H1 (cell line): ENCODE results near the gene ACOT7. TPM values are rescaled to one million over a fixed set of nuclear protein-coding genes. Genes with fewer than 3 reads are reported as not detected.

ENCODE experiments used
- CTCF ChIA-PET: fragments of 300-600 bp; sonication (Branson Sonifier 250); formaldehyde crosslinking; loops from one replicate; lab custom pipeline; 2021; ENCODE audit not compliant: partially characterized antibody; lab: Charles Lee
- POLR2A ChIA-PET: fragments of 300-600 bp; sonication (Branson Sonifier 250); formaldehyde crosslinking; loops from one replicate; lab custom pipeline; 2021; ENCODE audit warnings: inconsistent platforms; ENCODE audit not compliant: partially characterized antibody; lab: Charles Lee
- DNase-seq, 2 experiments: peaks; one replicate each; pipeline versions ENCODE4 v3.0.0 to v3.0.0-alpha.2; 2010 to 2022; ENCODE audit warnings: low spot score in 2 of 2, low read depth in 1 of 2, mixed read lengths in 1 of 2
- FAIRE-seq: peaks from 2 replicates; lab custom pipeline; 2011; peaks lifted over from hg19 to GRCh38; lab: Jason Lieb, UNC
- H2AFZ ChIP-seq: 2 replicates; pipeline ENCODE4 v1.8.1; 2012; ENCODE audit warnings: low read length, inconsistent platforms
- H2AK5ac ChIP-seq: 2 replicates; pipeline ENCODE4 v1.6.1; 2013; ENCODE audit warnings: low read depth, low read length
- H2BK120ac ChIP-seq: replicated peaks from 2 replicates; pipeline ENCODE3; 2013; ENCODE audit warnings: low read depth, low read length, inconsistent platforms
- H2BK12ac ChIP-seq: 2 replicates; pipeline ENCODE4 v1.6.1; 2013; ENCODE audit warnings: low read depth, low read length
- H2BK15ac ChIP-seq: 2 replicates; pipeline ENCODE4 v1.6.1; 2013; ENCODE audit warnings: low read length
- H2BK20ac ChIP-seq: 2 replicates; pipeline ENCODE4 v1.6.1; 2013; ENCODE audit warnings: low read length
- H2BK5ac ChIP-seq: 2 replicates; pipeline ENCODE4 v1.6.1; 2013; ENCODE audit warnings: low read depth, low read length
- H3K14ac ChIP-seq: 2 replicates; pipeline ENCODE4 v1.6.1; 2013; ENCODE audit warnings: inconsistent platforms; ENCODE audit not compliant: insufficient read length
- H3K18ac ChIP-seq: 2 replicates; pipeline ENCODE4 v1.6.1; 2013; ENCODE audit warnings: low read length; ENCODE audit errors: extremely low read depth
- H3K23ac ChIP-seq: 2 replicates; pipeline ENCODE4 v1.6.1; 2013; ENCODE audit warnings: inconsistent platforms; ENCODE audit not compliant: insufficient read length
- H3K23me2 ChIP-seq: 2 replicates; pipeline ENCODE4 v1.6.1; 2013; ENCODE audit warnings: low read depth, low read length
- H3K27ac ChIP-seq: 2 replicates; pipeline ENCODE4 v1.6.1; 2011; ENCODE audit warnings: low read depth, low read length, inconsistent platforms
- H3K27me3 ChIP-seq, 4 experiments: replicated peaks in 1 of 4; 1 replicate in 1 of 4; 2 replicates in 3 of 4; pipeline versions ENCODE4 v1.6.1 to v1.8.1; 2011 to 2013; ENCODE audit warnings: low read length in 3 of 4, mild to moderate bottlenecking in 3 of 4, inconsistent platforms in 2 of 4, mixed read lengths in 2 of 4, moderate library complexity in 1 of 4; ENCODE audit not compliant: control insufficient read depth in 3 of 4, insufficient read depth in 3 of 4; ENCODE audit errors: extremely low read depth in 1 of 4
- H3K36me3 ChIP-seq, 4 experiments: 2 replicates each; pipeline versions ENCODE4 v1.6.1 to v1.8.1; 2011 to 2013; ENCODE audit warnings: mild to moderate bottlenecking in 4 of 4, low read length in 3 of 4, moderate library complexity in 2 of 4, control low read depth in 1 of 4, inconsistent platforms in 1 of 4; ENCODE audit not compliant: insufficient read depth in 4 of 4, control insufficient read depth in 2 of 4
- H3K4ac ChIP-seq: replicated peaks from 2 replicates; pipeline ENCODE3; 2013; ENCODE audit warnings: low read length, low read depth, mixed read lengths, inconsistent platforms; ENCODE audit not compliant: insufficient read length
- H3K4me1 ChIP-seq, 4 experiments: replicated peaks in 1 of 4; 1 replicate in 1 of 4; 2 replicates in 3 of 4; pipeline versions ENCODE4 v1.6.1 to v1.8.1; 2011 to 2013; ENCODE audit warnings: low read length in 3 of 4, inconsistent platforms in 2 of 4, mixed read lengths in 1 of 4; ENCODE audit not compliant: insufficient read depth in 4 of 4, control insufficient read depth in 3 of 4
- H3K4me2 ChIP-seq, 2 experiments: 2 replicates each; pipeline versions ENCODE4 v1.6.1 to v1.8.1; 2011 to 2013; ENCODE audit warnings: low read depth in 2 of 2, low read length in 2 of 2, control low read depth in 1 of 2, inconsistent platforms in 1 of 2, mild to moderate bottlenecking in 1 of 2; ENCODE audit not compliant: insufficient read depth in 1 of 2
- H3K4me3 ChIP-seq, 4 experiments: fragments of 200-600, 300-600 bp in 1 of 4; sonication (generic), shearing (Covaris generic), sonication (Bioruptor Twin) in 1 of 4; 2 replicates each; pipeline versions ENCODE4 v1.5.1 to v1.8.1; 2011 to 2016; ENCODE audit warnings: low read length in 4 of 4, low read depth in 3 of 4, control low read depth in 2 of 4, inconsistent platforms in 2 of 4, mild to moderate bottlenecking in 2 of 4, mixed read lengths in 1 of 4, moderate library complexity in 1 of 4; ENCODE audit not compliant: insufficient read depth in 2 of 4; ENCODE audit errors: extremely low read depth in 1 of 4
- H3K56ac ChIP-seq: replicated peaks from 2 replicates; pipeline ENCODE3; 2013; ENCODE audit warnings: low read depth, mild to moderate bottlenecking, mixed read lengths, low read length, inconsistent platforms; ENCODE audit not compliant: insufficient read length
- H3K79me1 ChIP-seq: 2 replicates; pipeline ENCODE4 v1.6.1; 2013; ENCODE audit warnings: low read depth, low read length, control low read depth
- H3K79me2 ChIP-seq, 2 experiments: 2 replicates each; pipeline versions ENCODE4 v1.6.1 to v1.8.1; 2012 to 2013; ENCODE audit warnings: low read length in 2 of 2, mild to moderate bottlenecking in 2 of 2, inconsistent platforms in 1 of 2; ENCODE audit not compliant: insufficient read depth in 2 of 2, control insufficient read depth in 1 of 2
- H3K9ac ChIP-seq, 4 experiments: replicated peaks in 1 of 4; 1 replicate in 1 of 4; 2 replicates in 3 of 4; pipeline versions ENCODE4 v1.6.1 to v1.8.1; 2011 to 2013; ENCODE audit warnings: low read depth in 3 of 4, low read length in 3 of 4, control low read depth in 2 of 4, mild to moderate bottlenecking in 2 of 4, moderate library complexity in 2 of 4, inconsistent platforms in 1 of 4; ENCODE audit errors: extremely low read depth in 1 of 4
- H3K9me3 ChIP-seq, 2 experiments: 2 replicates each; pipeline versions ENCODE4 v1.6.1 to v1.8.1; 2012 to 2013; ENCODE audit warnings: mild to moderate bottlenecking in 2 of 2, moderate library complexity in 2 of 2, control low read depth in 1 of 2, inconsistent platforms in 1 of 2, low read depth in 1 of 2, low read length in 1 of 2, mixed read lengths in 1 of 2; ENCODE audit not compliant: insufficient read depth in 2 of 2
- H4K20me1 ChIP-seq, 2 experiments: replicated peaks in 1 of 2; 2 replicates each; pipeline versions ENCODE3 to v1.8.1; 2011 to 2013; ENCODE audit warnings: inconsistent platforms in 2 of 2, low read length in 2 of 2, mild to moderate bottlenecking in 1 of 2; ENCODE audit not compliant: insufficient read depth in 2 of 2, control insufficient read depth in 1 of 2
- H4K5ac ChIP-seq: 2 replicates; pipeline ENCODE4 v1.6.1; 2013; ENCODE audit warnings: low read length, low read depth, mixed read lengths, inconsistent platforms; ENCODE audit not compliant: insufficient read length
- H4K8ac ChIP-seq: 2 replicates; pipeline ENCODE4 v1.8.0; 2013; ENCODE audit warnings: mild to moderate bottlenecking, moderate library complexity, low read length, inconsistent platforms; ENCODE audit not compliant: insufficient read depth; ENCODE audit errors: extremely low read depth
- H4K91ac ChIP-seq: replicated peaks from 2 replicates; pipeline ENCODE3; 2013; ENCODE audit warnings: low read length, mixed read lengths, inconsistent platforms; ENCODE audit not compliant: insufficient read length
- HDAC2 ChIP-seq, 2 experiments: fragments of 300-600 bp in 1 of 2; sonication (generic) in 1 of 2; IDR thresholded peaks; 2 replicates each; pipeline ENCODE4 v1.6.1; 2011 to 2012; ENCODE audit warnings: low read depth in 2 of 2, low read length in 2 of 2, mild to moderate bottlenecking in 2 of 2, moderate library complexity in 2 of 2, borderline replicate concordance in 1 of 2, inconsistent platforms in 1 of 2
- RFX5 ChIP-seq: IDR thresholded peaks from 2 replicates; pipeline ENCODE4 v1.6.1; 2011; ENCODE audit warnings: low read depth, low read length, improper control_type of control experiment, borderline replicate concordance
- USF2 ChIP-seq: IDR thresholded peaks from 2 replicates; pipeline ENCODE4 v1.6.1; 2011; ENCODE audit warnings: low read length, improper control_type of control experiment
- WGBS, 2 experiments: shearing (Covaris generic) in 1 of 2; methylation state at CpG; one replicate each; pipeline versions ENCODE4 v1.1.6 to v1.1.7; 2013 to 2015; ENCODE audit warnings: low lambda C conversion rate in 2 of 2, mixed read lengths in 2 of 2, inconsistent platforms in 1 of 2, low coverage in 1 of 2, missing lambda C conversion rate in 1 of 2; ENCODE audit not compliant: insufficient replicate concordance in 2 of 2, insufficient coverage in 1 of 2, insufficient read length in 1 of 2; ENCODE audit errors: extremely low coverage in 1 of 2, missing lambda C conversion rate in 1 of 2; 5-methylcytosine and 5-hydroxymethylcytosine counted together
- long read RNA-seq, 2 experiments: library from RNA in 1 of 2; library from capped mRNA in 1 of 2; stranded (forward); transcript quantifications; one replicate each; pipeline ENCODE4 v2.0.0, GENCODE V29; 2021; ENCODE audit warnings: inconsistent platforms in 1 of 2
- polyA minus RNA-seq, 3 experiments: library from RNA; depleted of rRNA, polyadenylated mRNA; stranded (reverse); fragments of >200 nt; gene quantifications; 1 replicate in 2 of 3; 2 replicates in 1 of 3; pipeline ENCODE4 v1.2.3, GENCODE V29; 2011
- polyA plus RNA-seq, 7 experiments: library from polyadenylated mRNA; depleted of rRNA in 3 of 7; stranded (reverse) in 5 of 7; unstranded in 2 of 7; fragments of >200 nt in 5 of 7; fragments of 200-250 nt in 2 of 7; gene quantifications; 1 replicate in 5 of 7; 2 replicates in 1 of 7; 4 replicates in 1 of 7; pipeline versions ENCODE4 v1.2.1 to v1.2.3, GENCODE V29; 2011 to 2013; ENCODE audit warnings: missing spikeins in 2 of 7, mixed read lengths in 2 of 7
- total RNA-seq: library from RNA; stranded (reverse); fragmentation: NEBNext Ultra II Directional; extraction: Animal tissue kit (Norgen Biotek cat#: 25700); gene quantifications from 2 replicates; pipeline ENCODE4 v1.2.1, GENCODE V29; 2021

The ACOT7 gene
- total RNA-seq: 150 and 151 TPM in 2 replicates
- 214 and 263 TPM in 2 replicates for polyA plus RNA-seq (2011; rRNA removed)
- 194 TPM for polyA plus RNA-seq (2011; cell fraction: cytosol; rRNA removed)
- 168 TPM for polyA plus RNA-seq (2011; cell fraction: nucleus; rRNA removed)
- polyA plus RNA-seq (2012, experiment 1 of 2): 126 to 192 TPM (median 179 TPM) in 4 replicates
- 213 TPM for polyA plus RNA-seq (2012, experiment 2 of 2)
- 128 TPM for polyA plus RNA-seq (2013, experiment 1 of 2)
- 131 TPM for polyA plus RNA-seq (2013, experiment 2 of 2)
- 103 and 119 TPM in 2 replicates for polyA minus RNA-seq (2011; rRNA and poly(A)+ RNA removed)
- polyA minus RNA-seq (2011; cell fraction: cytosol; rRNA and poly(A)+ RNA removed): 58.6 TPM
- polyA minus RNA-seq (2011; cell fraction: nucleus; rRNA and poly(A)+ RNA removed): 43.6 TPM
- long read RNA-seq, experiment 1, transcript ACOT7-210 (9 exons, 1,403 nt): major isoform, 47 of 90 reads
- long read RNA-seq, experiment 1, partial matches to known transcripts: 37 of 90 reads
- long read RNA-seq, experiment 1, other reads (novel, unspliced or antisense): 5 of 90 reads
- long read RNA-seq, experiment 2, transcript ACOT7-210 (9 exons, 1,403 nt): major isoform, 21 of 31 reads
- long read RNA-seq, experiment 2, transcript ACOT7-204 (9 exons, 1,614 nt): minor isoform, 6 of 31 reads
- long read RNA-seq, experiment 2, partial matches to known transcripts: 3 of 31 reads
- long read RNA-seq, experiment 2, other reads (novel, unspliced or antisense): 1 of 31 reads

DNA sequence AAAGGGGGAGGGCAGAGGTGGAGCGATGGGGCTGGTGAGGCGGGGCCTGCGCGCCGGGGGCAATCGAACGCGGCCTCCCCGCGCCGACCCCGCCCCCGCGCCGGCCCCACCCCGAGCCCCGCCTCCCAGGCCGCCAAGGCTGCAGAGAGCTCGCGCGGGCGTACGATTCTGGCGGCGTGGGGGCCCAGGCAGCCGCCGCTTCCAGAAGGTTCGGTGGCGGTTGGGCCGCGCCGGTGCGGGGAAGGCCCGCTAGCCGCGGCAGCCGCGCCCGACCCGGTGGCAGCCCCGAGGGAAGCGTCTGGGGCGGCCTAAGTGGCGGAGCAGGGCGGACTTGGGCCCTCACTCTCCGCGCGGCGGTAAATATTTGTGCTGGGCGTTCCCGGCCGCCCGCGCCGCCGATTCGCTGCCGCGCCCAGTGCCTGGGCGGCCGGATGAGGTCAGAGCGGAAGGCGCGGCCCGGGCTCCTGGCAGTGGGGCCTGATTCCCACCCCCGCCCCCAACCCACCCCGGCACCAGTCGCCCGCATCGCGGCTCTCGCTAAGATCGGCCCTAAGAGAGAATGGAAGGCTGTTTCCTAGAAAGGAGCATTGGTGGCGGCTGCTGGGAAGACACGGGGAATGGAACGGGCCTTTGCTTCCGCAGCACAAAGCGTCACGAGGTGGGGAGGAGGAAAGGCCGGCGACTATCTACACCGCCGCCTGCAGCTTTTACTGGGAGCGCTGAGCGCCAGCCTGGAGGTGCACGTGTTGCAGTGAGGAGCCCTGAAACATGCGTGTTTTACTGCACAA, at the start of gene ACOT7:
Gene ACOT7, minus strand, starts transcription at position 368 of the 788 bp plus-strand sequence. CDS start 368 bp downstream, outside the sequence.
- ChIA-PET POLR2A (interaction anchor here (0.7 to 5.9 kb wide), 18 partner anchors 8 to 148 kb away, joined by 3 to 29 read pairs (median 4); partner anchors contain the start of gene HES2), CTCF (interaction anchor here (1.1 to 58.4 kb wide), 9 partner anchors 13 to 147 kb away, joined by 3 to 1769 read pairs (median 11); no protein-coding TSS in a partner anchor)
- H2BK5ac ChIP-seq: peak within 1 kb of the TSS; percentile 22
- H4K8ac ChIP-seq: peak within 1 kb of the TSS; percentile 94
- H4K91ac ChIP-seq: peak within 1 kb of the TSS; percentile 88
- H2BK120ac ChIP-seq: peak within 1 kb of the TSS; percentile 81
- H2AK5ac ChIP-seq: peak within 1 kb of the TSS; percentile 90; the same call in 1 of the 2 replicates
- H3K9ac ChIP-seq: peak within 1 kb of the TSS; percentile 61 to 90 (median 80)
- H3K4me2 ChIP-seq: peak within 1 kb of the TSS; percentile 73 to 80
- peak within 1 kb of the TSS; percentile 54 for H3K56ac ChIP-seq
- H3K9me3 ChIP-seq: no peaks in the 10 kb centered on the region; a peak in 1 of 4 replicates
- H2AFZ ChIP-seq: no peak within 1 kb of the TSS
- H3K27me3 ChIP-seq: peaks cover 0 to 3% (median 0%) of the 10 kb centered on the region in 4 experiments; a peak in 3 of 7 replicates
- H3K79me1 ChIP-seq: peaks cover 12% of the 10 kb centered on the region
- H2BK15ac ChIP-seq: 0 out of 2 replicates have a peak within 1 kb of the TSS, but pooled peaks have one; percentile 61
- peak within 1 kb of the TSS; percentile 86 for H3K18ac ChIP-seq
- H3K4me3 ChIP-seq: peak within 1 kb of the TSS; percentile 66 to 91 (median 72)
- peaks cover 0 to 11% (median 9%) of the 10 kb centered on the region in 4 experiments; a peak in 5 of 7 replicates for H3K4me1 ChIP-seq
- H2BK20ac ChIP-seq: no peak within 1 kb of the TSS
- H3K23ac ChIP-seq: no peak within 1 kb of the TSS
- peaks cover 0 to 38% of the 10 kb centered on the region in 2 experiments; a peak in 3 of 4 replicates for H3K79me2 ChIP-seq
- peak within 1 kb of the TSS; percentile 91 for H3K27ac ChIP-seq
- DNase-seq (peak in 1 of 2 experiments; percentile 88), FAIRE-seq (no peak)
- WGBS, 2 experiments: 2% methylated on average over 38 of the region's 87 CpGs; no CpG with 5 or more reads in 1 of the 2 experiments
- H3K4ac ChIP-seq: peak within 1 kb of the TSS; percentile 6
- peaks cover 4 to 9% of the 10 kb centered on the region in 2 experiments for H4K20me1 ChIP-seq
- H3K23me2 ChIP-seq: peaks cover 4% of the 10 kb centered on the region; the same call in 1 of the 2 replicates
- H2BK12ac ChIP-seq: peak within 1 kb of the TSS; percentile 80; the same call in 1 of the 2 replicates
- no peaks in the 10 kb centered on the region for H3K36me3 ChIP-seq
- no peak within 1 kb of the TSS for H3K14ac ChIP-seq
- H4K5ac ChIP-seq: peak within 1 kb of the TSS; percentile 86
- no peak for TF ChIP-seq HDAC2 (IDR thresholded peaks at IDR 0.05; ENCODE audit: borderline replicate concordance in 1 of 2, low read depth in 2 of 2, low read length in 2 of 2)
- TF ChIP-seq RFX5: no peak
- peak; percentile 15; the same call in 1 of the 2 replicates for TF ChIP-seq USF2
